NCI-H69 (cell line): ENCODE data around the gene RHBDL1.

ENCODE experiments used
- DNase-seq: peaks from one replicate; lab custom pipeline; 2025; lab: John Stamatoyannopoulos, UW

Gene RHBDL1

GRCh38 chr16:720447-720989 is 45.0 kb downstream of the RHBDL1 start:
- peak; percentile 96 for DNase-seq

GRCh38 chr16:720990-721764 is 45.7 kb downstream of the RHBDL1 start, which contains the start of gene ANTKMT:
Gene ANTKMT, plus strand, starts transcription at chr16:721146. Its CDS starts 129 bp downstream, at chr16:721275.
- DNase-seq: peak; percentile 96

- peak; percentile 35 for DNase-seq
Observed at GRCh38 chr16:721765-722540, 46.5 kb downstream of the RHBDL1 start.

GRCh38 chr16:722835-723633 is 47.6 kb downstream of the RHBDL1 start:
- no peak for DNase-seq

GRCh38 chr16:723695-724094 is 48.2 kb downstream of the RHBDL1 start:
- DNase-seq: no peak

GRCh38 chr16:724188-725040 is 48.9 kb downstream of the RHBDL1 start:
- DNase-seq: no peak

GRCh38 chr16:725041-725376 is 49.5 kb downstream of the RHBDL1 start:
- no peak for DNase-seq

- DNase-seq: no peak
Observed at GRCh38 chr16:725463-726187, 50.2 kb downstream of the RHBDL1 start.

GRCh38 chr16:726188-726437 is 50.6 kb downstream of the RHBDL1 start:
- no peak for DNase-seq

- peak; percentile 92 for DNase-seq
Observed at GRCh38 chr16:726438-727290, 51.2 kb downstream of the RHBDL1 start, which contains the start of the genes CCDC78 and HAGHL. Gene CCDC78, minus strand, starts transcription at chr16:726443. Its CDS starts 76 bp downstream, at chr16:726367. Gene HAGHL, plus strand, starts transcription at chr16:727106. Its CDS starts 404 bp downstream, at chr16:727510.

- peak; percentile 65 for DNase-seq
Observed at GRCh38 chr16:727291-727977, 52.0 kb downstream of the RHBDL1 start.
